HG03103 (cell line): ENCODE measurements around the gene COL5A1.

Experiments used
- ATAC-seq: cut with Tn5 transposase; IDR thresholded peaks from one replicate; pipeline ENCODE4 v1.9.1; 2021; ENCODE audit warnings: low read depth; ENCODE audit not compliant: unreplicated experiment

COL5A1 gene

DNA sequence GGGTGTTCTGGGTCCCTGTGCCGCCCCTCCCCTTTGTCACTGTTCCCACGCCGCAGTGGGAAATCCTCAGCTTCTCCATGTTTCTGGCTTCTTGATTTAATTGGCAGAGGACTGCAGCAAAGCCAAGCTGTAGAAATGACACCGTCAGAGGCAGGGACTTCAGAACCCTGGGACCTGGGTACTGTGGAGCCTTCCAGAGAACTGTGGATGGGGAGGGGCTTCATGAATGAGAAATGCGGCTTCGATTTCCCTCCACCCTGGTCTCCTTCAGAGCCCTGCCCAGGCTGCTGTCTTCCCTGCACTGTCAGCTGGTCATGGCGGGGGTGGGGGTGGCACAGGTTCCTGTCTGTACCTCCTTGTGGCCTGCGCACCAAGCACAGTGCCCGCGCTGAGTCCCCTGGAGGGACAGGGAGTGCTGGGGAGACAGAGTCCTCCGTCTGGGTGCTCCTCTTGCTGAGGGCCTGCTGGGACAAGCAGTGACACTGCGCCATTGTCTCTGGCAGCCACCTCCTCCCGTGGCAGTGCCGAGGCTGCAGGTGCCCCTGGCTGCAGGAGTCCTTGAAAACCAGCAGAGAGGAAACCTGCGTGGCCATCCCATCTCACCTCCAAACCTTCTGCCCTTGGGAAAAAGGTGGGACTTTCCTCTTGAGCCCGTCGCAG is 47.2 kb downstream of the COL5A1 start:
- no peak for ATAC-seq

- no peak for ATAC-seq
These were observed 47.9 kb downstream of the COL5A1 start for GRCh38 chr9:134689321-134690181.

- no peak for ATAC-seq
These were observed 48.7 kb downstream of the COL5A1 start for GRCh38 chr9:134690301-134690751.

DNA sequence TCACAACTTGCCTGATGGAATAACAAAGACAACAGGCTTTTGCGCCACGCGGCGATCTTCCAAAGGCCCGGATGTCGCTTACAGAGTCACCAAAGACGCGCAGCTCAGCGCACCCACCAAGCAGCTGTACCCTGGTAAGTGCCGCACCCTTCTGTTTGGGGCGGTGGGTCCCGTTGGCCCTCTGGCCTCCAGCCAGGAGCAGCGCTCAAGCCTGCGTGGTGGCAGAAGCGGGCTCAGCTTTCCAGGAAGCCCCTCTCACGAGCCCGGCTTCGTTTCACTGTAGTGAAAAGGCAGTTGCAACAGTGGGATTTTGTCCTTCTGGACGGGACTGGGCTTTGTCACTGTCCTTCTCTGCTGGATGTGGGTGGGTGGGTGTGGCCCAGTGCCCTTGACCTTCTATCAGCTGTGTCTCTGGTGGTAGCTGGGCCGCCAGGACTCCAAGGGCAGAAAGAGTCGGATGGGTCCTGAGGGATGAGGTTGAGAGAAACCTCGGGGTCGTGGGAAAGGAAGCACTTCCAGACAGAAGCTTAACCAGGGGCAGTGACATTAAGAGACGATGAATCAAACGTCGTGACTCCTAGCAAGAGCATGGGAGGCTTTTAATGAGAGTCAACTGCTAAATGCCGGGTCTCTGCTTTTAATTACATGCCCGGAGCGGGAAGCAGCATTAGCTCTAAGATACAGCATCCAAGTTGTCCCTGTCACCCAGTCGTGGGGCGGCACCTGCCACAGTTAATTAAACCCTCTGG is 49.5 kb downstream of the COL5A1 start:
- ATAC-seq = no peak

DNA sequence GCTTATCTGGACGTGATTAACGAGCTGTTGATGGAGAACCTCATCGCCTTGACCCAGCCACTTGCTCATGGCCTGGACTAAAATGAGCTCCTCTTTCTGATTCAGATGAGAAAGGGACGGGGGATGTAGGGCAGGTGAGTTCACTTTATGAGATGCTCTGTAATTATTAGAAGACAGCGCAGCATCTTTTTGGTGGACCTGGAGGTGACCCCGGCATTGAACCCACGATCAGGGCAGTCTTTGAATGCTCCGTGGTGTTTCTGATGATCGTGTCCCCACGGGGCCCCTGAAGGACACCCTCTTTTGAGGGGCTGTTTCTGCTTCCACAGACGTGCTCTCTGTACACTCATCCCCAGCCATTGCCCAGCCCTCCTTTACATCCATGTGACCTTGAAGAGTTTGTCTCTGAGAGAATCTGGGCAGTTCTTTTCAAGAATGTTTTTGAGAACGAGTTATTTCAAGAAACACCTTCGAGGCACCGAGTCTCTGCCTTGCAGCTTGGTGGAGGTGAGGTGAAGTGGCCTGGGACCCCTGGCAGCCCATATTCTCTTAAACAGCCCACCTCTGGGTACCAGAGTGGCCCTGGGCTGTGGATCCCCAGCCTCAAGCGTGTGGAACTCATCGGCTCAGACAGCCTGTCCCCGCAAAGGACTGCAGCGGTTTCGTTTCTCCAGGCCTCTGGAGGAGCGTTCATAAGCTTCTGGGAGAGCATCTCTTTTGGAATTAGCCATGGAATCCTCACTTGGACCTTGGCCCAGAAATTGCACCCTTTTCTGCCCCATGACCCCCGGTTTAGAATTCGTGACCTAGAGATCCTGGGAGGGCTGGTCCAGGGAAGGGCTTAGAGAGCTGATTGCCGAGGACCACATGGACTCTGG is 50.3 kb downstream of the COL5A1 start:
- ATAC-seq = no peak

DNA sequence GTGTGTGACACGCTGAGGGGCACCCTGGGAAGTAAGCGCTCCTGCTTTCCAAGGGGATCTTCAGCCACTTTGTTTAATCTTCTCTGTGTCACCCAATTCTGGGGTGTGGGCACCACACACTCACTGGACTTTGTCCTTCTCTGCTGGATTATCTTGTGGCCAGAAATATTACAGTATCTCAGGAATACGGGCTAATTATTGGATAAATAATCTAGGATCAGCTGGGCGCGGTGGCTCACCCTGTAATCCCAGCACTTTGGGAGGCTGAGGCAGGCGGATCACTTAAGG is 50.9 kb downstream of the COL5A1 start:
- no peak for ATAC-seq

DNA sequence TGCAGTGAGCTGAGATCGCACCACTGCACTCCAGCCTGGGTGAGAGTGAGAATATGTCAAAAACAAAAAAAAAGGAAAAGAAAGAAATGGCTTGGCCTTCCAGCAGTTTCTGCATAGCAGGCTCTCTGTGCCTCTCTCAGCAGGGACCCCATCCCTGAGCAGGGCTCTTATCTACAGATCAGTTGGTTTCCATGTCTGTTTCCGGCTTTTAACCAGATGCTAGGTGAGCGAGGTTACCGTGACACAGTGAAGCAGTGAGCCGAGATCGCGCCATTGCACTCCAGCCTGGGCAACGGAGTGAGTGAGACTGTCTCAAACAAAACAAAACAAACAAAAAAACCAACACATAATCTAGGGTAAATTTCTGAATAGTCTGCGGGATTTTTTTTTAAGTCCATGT is 51.4 kb downstream of the COL5A1 start:
- ATAC-seq = no peak

DNA sequence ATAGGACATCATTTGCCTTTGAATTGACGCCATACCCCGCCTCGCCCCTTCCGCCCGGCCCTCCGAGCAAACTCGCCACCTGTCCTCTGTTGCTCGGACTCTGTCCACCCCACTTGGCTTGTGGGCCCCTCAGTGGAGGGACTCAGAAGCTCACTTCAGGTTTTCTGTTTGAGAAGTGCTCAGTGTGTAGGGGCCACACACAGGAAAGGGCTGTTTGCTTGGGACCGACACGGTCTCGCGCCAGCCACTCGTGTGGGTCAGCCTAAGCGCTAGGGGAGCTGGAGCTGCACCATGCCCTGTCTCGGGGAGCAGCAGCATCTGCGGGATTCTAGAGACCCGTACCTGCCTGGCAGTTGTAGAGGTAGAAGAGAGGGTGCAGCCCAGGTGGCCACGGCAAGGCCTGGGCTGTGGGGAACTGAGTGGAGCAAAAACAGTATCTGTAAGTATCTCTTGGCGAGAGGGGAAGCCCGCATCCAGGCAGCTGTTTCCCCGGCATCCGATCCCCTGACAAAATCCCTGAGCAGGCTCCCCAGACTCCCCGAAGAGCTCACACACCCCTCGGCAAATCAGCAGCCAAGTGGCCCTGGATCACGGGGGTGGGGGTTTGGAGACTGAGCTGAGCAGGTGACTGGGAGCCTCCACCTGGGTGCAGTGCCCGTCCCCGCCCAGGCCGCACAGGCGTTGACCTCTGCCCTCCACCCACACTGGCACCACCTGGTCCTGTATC is 52.2 kb downstream of the COL5A1 start:
- no peak for ATAC-seq

DNA sequence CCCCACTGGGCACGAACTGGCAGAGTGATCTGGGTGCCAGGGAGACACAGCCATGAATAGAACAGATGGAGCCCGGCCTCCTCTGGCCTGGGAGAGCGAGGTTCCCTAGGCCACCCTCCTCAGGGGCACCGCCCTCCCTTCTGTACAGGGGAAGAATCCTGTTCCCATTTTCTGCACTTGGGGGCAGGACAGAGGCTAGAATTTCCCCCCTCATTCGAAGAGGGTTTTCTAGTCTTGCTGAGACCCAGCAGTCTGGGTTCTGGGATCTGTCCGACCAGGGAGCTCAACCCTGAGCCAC is 52.7 kb downstream of the COL5A1 start:
- ATAC-seq = no peak

DNA sequence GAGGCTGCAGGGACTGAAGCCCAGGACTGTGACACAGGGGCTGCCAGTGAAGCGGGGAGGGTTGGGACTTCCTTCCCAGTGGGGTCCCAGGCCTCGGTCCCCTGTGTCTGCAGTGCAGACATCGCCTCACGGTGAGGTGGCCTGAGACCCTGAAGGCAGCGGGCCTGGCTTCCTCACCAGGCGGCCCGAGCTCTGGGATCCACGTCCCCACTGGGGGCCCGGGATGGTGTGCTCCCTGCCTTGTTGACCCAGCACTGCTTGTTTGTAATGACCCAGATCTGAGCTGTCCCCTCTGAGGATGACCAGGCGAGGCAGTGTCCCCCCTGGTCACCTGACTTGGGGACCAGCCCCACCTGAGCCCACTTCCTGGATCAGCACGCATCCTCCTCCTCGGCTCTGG is 53.1 kb downstream of the COL5A1 start:
- ATAC-seq = no peak

DNA sequence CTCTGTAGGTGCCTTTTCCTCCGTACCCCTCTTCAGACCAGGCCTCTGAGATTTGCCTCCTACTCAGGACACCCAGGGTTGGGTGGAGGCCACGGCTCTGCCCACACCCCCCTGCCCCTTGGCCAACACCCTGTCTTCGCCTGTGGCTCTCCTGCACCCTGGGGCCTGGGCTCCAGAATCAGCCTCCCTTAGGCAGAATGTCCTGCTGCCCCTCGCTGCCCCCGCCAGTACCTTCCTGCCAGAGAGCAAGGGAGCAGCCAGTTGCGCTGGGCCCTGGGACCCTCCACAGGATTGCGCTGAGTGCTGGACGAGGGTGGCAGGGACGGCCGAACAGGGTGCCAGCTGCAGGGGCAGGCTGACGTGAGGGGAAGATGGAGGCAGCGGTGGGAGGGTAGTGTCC is 53.5 kb downstream of the COL5A1 start:
- ATAC-seq = no peak

DNA sequence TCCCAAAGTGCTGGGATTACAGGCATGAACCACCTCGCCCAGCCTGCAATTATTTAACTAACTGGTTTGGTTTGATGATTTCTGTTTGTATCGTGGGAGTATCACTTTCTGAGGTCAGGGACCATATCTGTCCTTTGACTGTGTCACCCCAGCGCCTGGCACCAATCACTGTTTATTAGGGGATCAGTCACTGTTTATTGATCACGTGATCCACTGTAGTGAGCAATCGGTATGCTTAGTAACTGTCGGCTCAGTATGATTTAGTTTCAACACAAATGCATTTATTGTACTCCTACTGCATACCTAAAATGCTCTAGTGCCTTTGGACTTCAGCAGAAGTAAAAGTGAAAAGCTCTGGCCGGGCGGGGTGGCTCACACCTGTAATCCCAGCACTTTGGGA is 54.8 kb downstream of the COL5A1 start:
- ATAC-seq = no peak

DNA sequence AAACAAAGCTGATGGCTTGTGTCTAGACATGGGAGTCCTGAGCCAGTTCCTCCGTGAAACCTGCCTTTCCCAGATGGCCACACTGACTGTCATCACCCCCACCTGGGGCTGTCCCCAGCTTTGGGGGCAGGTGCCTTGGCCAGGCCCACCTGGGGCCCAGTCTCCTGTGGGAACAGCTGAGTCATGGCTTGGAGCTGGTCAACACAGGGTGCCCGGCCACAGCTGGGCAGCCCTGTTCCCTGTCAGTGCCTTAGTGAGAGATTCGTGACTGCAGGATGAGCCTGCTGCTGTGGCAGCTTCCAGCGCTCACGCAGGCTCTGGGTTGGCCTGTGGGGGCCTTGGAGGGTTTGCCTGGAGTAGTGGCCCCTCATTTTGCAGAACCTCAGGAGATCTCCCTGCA is 56.5 kb downstream of the COL5A1 start:
- ATAC-seq = no peak

DNA sequence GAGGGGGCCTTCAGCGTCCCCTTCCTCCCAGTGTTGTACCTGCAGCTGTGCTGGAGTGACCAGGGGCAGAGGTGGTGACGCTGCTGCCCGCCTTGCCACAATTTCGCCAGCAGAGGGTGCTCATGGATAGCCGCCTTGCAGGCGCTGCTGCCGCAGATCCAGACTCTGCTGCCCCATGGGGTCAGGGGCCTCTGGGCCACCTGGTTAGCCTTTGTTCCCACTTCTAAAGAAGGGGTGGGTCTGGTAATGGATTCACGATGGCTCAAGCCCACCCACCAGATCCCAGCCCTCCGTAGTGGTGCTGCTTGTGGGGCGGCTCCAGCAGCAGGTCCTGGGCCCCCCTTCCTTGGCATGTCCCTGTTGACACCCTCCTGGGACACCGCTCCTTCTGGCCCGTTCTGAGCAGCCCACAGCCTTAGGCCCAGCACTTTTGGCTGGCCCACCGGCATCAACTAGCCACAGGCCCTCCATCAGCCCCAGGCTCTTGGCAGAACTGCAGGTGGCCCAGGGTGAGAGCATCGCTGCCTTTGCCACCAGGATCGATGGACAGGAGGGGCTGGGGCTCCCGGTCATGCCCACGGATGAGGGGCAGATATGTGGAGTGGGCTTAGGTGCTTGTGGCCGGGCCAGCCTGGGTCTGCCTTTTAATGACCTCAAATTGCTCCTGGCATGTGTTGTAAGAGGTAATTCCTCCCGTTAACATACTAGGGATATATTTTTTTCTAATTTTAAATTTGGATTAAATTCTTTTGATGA is 57.2 kb downstream of the COL5A1 start:
- ATAC-seq = no peak

- no peak for ATAC-seq
These were observed 57.7 kb downstream of the COL5A1 start for GRCh38 chr9:134699343-134699740.

- ATAC-seq = no peak
These were observed 59.2 kb downstream of the COL5A1 start for GRCh38 chr9:134700636-134701350.

- no peak for ATAC-seq
These were observed 60.1 kb downstream of the COL5A1 start for GRCh38 chr9:134701581-134702259.

GRCh38 chr9:134702291-134702690 is 60.7 kb downstream of the COL5A1 start:
- ATAC-seq = no peak
